Right ventricle myocardium superior (tissue), 1 donor: Measurements from ENCODE around the gene LCA5L. TPM values are rescaled to one million over a fixed set of nuclear protein-coding genes. Genes with fewer than 3 reads are reported as not detected.

Source experiments
- ATAC-seq: fragments of 200-7000 bp; cut with Tn5 transposase; one replicate; pipeline ENCODE4 v1.9.1; 2020; ENCODE audit warnings: mild to moderate bottlenecking; ENCODE audit not compliant: poor library complexity
- DNase-seq: peaks from one replicate; pipeline ENCODE4 v3.0.0-alpha.2; 2020
- intact Hi-C: fragments of 100-400 bp; cut with DNase I; formaldehyde crosslinking; loops from one replicate; pipeline ENCODE4 v1.11.2; 2022
- microRNA-seq: library from miRNA; unstranded; fragments of <30 nt; microRNA quantifications from one replicate; pipeline ENCODE4 v1.2.0, GENCODE V29; 2020
- total RNA-seq: library from RNA; stranded (reverse); fragmentation: NEBNext Ultra II Directional; extraction: Animal tissue kit (Norgen Biotek cat#: 25700); gene quantifications from one replicate; pipeline ENCODE4 v1.2.1, GENCODE V29; 2021
- donor health status: DM: no; HTN: yes; CAD: no; lungs with severe emphysema.

Gene LCA5L
- total RNA-seq, 1 donor from 2014 or later: 0.83 TPM

- DNase-seq (no peak), ATAC-seq (no peak)
- intact Hi-C loops: no loop called here
Observed at GRCh38 chr21:39367783-39368182, 77.8 kb downstream of the LCA5L start.

- intact Hi-C loops: no loop called here
- ATAC-seq (no peak), DNase-seq (no peak)
Observed at GRCh38 chr21:39366563-39366962, 79.0 kb downstream of the LCA5L start.

GRCh38 chr21:39364949-39365348 is 80.6 kb downstream of the LCA5L start:
- ATAC-seq (no peak), DNase-seq (no peak)
- intact Hi-C loops: no loop called here

GRCh38 chr21:39363607-39364555 is 81.7 kb downstream of the LCA5L start:
- ATAC-seq: no peak
- DNase-seq: no peak
- intact Hi-C loops: no loop called here

- intact Hi-C loops: no loop called here
- ATAC-seq: no peak
Observed at GRCh38 chr21:39362733-39363132, 82.8 kb downstream of the LCA5L start.

GRCh38 chr21:39359382-39359781 is 86.2 kb downstream of the LCA5L start:
- ATAC-seq (no peak), DNase-seq (no peak)
- intact Hi-C loops: no loop called here

More at GRCh38 chr21:39362733-39363132, 82.8 kb downstream of the LCA5L start:
- DNase-seq: no peak

Small RNA genes within 50 kb of the gene (microRNA-seq; reads per million reads assigned to microRNA genes)
- not detected for gene MIR6508

Other genes starting within 250 kb of the LCA5L start
- 29.1 TPM for gene BRWD1, start 132.1 kb downstream of the LCA5L start, total RNA-seq
- 54.5 TPM for gene HMGN1, start 96.7 kb downstream of the LCA5L start, total RNA-seq
- gene SH3BGR, start 6.2 kb upstream of the LCA5L start, total RNA-seq: 105 TPM
- 0.03 TPM for gene B3GALT5, start 167.2 kb upstream of the LCA5L start, total RNA-seq